Astrocyte (in vitro differentiated cells and primary cell): Measurements from ENCODE around the gene C1orf122. TPM values are rescaled to one million over a fixed set of nuclear protein-coding genes. Genes with fewer than 3 reads are reported as not detected.

Experiments used
- DNase-seq: peaks from one replicate; pipeline ENCODE4 v3.0.0-alpha.2; 2010; ENCODE audit warnings: low read depth
- FAIRE-seq: peaks from 2 replicates; lab custom pipeline; 2011; peaks lifted over from hg19 to GRCh38; lab: Jason Lieb, UNC
- H2AFZ ChIP-seq: 2 replicates; pipeline ENCODE4 v1.6.0; 2012; ENCODE audit warnings: low read depth, low read length, inconsistent platforms
- H3K27ac ChIP-seq: 2 replicates; pipeline ENCODE4 v1.5.1; 2011; ENCODE audit warnings: low read depth, low read length, inconsistent platforms
- H3K27me3 ChIP-seq: 2 replicates; pipeline ENCODE4 v1.6.0; 2011; ENCODE audit warnings: low read length, inconsistent platforms; ENCODE audit not compliant: insufficient read depth
- H3K36me3 ChIP-seq: 2 replicates; pipeline ENCODE4 v1.5.1; 2011; ENCODE audit warnings: low read length, inconsistent platforms; ENCODE audit not compliant: insufficient read depth
- H3K4me1 ChIP-seq: 2 replicates; pipeline ENCODE4 v1.5.1; 2011; ENCODE audit warnings: low read length, inconsistent platforms; ENCODE audit not compliant: insufficient read depth
- H3K4me2 ChIP-seq: 2 replicates; pipeline ENCODE4 v1.6.0; 2012; ENCODE audit warnings: low read length, inconsistent platforms
- H3K4me3 ChIP-seq: 2 replicates; pipeline ENCODE4 v1.5.1; 2011; ENCODE audit warnings: low read depth, mild to moderate bottlenecking, low read length, inconsistent platforms; ENCODE audit not compliant: insufficient read depth
- H3K79me2 ChIP-seq: 2 replicates; pipeline ENCODE4 v1.6.0; 2012; ENCODE audit warnings: mild to moderate bottlenecking, low read length, inconsistent platforms; ENCODE audit not compliant: insufficient read depth
- H3K9ac ChIP-seq: 2 replicates; pipeline ENCODE4 v1.6.0; 2012; ENCODE audit warnings: mild to moderate bottlenecking, low read length, inconsistent platforms
- H3K9me3 ChIP-seq: 2 replicates; pipeline ENCODE4 v1.5.1; 2012; ENCODE audit warnings: low read depth, mild to moderate bottlenecking, low read length, inconsistent platforms; ENCODE audit not compliant: insufficient read depth
- H4K20me1 ChIP-seq: 2 replicates; pipeline ENCODE4 v1.6.0; 2012; ENCODE audit warnings: low read length, inconsistent platforms; ENCODE audit not compliant: insufficient read depth
- H3K27ac Mint-ChIP-seq: one replicate; pipeline ENCODE4 v1.8.0; 2021; ENCODE audit warnings: mild to moderate bottlenecking, mixed read lengths; ENCODE audit not compliant: unreplicated experiment
- H3K27me3 Mint-ChIP-seq: one replicate; pipeline ENCODE4 v1.8.0; 2021; ENCODE audit warnings: low read depth, mixed read lengths; ENCODE audit not compliant: unreplicated experiment
- H3K36me3 Mint-ChIP-seq: one replicate; pipeline ENCODE4 v1.8.0; 2021; ENCODE audit warnings: low read depth, mixed read lengths; ENCODE audit not compliant: unreplicated experiment
- H3K4me1 Mint-ChIP-seq: one replicate; pipeline ENCODE4 v1.8.0; 2021; ENCODE audit warnings: low read depth, mixed read lengths; ENCODE audit not compliant: unreplicated experiment
- H3K4me3 Mint-ChIP-seq: one replicate; pipeline ENCODE4 v1.8.0; 2021; ENCODE audit warnings: mild to moderate bottlenecking, moderate library complexity, mixed read lengths; ENCODE audit not compliant: unreplicated experiment
- H3K9me3 Mint-ChIP-seq: one replicate; pipeline ENCODE4 v1.8.0; 2021; ENCODE audit warnings: mild to moderate bottlenecking, mixed read lengths; ENCODE audit not compliant: unreplicated experiment
- CTCF ChIP-seq: IDR thresholded peaks from 2 replicates; pipeline ENCODE4 v1.5.1; 2011; ENCODE audit warnings: low read depth, mild to moderate bottlenecking, inconsistent platforms, low read length, moderate library complexity; ENCODE audit not compliant: insufficient read depth
- total RNA-seq: library from RNA; stranded (reverse); gene quantifications from 2 replicates; pipeline ENCODE4 v1.2.1, GENCODE V29; 2021

C1orf122 gene
- total RNA-seq, 1 donor from 2014 or later, result 69.6 TPM

- H3K4me1 Mint-ChIP-seq, result peaks cover 4% of the 10 kb centered on the region
- H3K27me3 ChIP-seq, result no peaks in the 10 kb centered on the region
- no peak overlapping the region for H3K4me2 ChIP-seq
- H3K27me3 Mint-ChIP-seq, result no peaks in the 10 kb centered on the region
- no peak overlapping the region for H3K9ac ChIP-seq
- no peak overlapping the region for H3K4me3 Mint-ChIP-seq
- peaks cover 2% of the 10 kb centered on the region for H3K9me3 Mint-ChIP-seq
- TF ChIP-seq CTCF, result no peak
- H3K4me3 ChIP-seq, result no peak overlapping the region
- H2AFZ ChIP-seq, result no peak overlapping the region
- H3K27ac Mint-ChIP-seq, result no peak overlapping the region
- DNase-seq (no peak), FAIRE-seq (no peak)
- peaks cover 90% of the 10 kb centered on the region for H3K79me2 ChIP-seq
- H3K27ac ChIP-seq, result no peak overlapping the region
- no peaks in the 10 kb centered on the region for H3K9me3 ChIP-seq
- no peaks in the 10 kb centered on the region for H3K4me1 ChIP-seq
- peaks cover 63% of the 10 kb centered on the region for H4K20me1 ChIP-seq
- peaks cover 15% of the 10 kb centered on the region for H3K36me3 Mint-ChIP-seq
- peaks cover 16% of the 10 kb centered on the region for H3K36me3 ChIP-seq
Observed at GRCh38 chr1:37854406-37854805, 46.8 kb downstream of the C1orf122 start.

Other genes with a start within 250 kb of the C1orf122 start
- gene GNL2, start 211.9 kb upstream of the C1orf122 start, total RNA-seq, result 55.4 and 58.0 TPM in 2 replicates
- not detected in 2 replicates for gene RSPO1, start 172.9 kb upstream of the C1orf122 start, total RNA-seq
- gene CDCA8, start 115.3 kb upstream of the C1orf122 start, total RNA-seq, result 4.2 and 5.5 TPM in 2 replicates
- gene EPHA10, start 42.7 kb upstream of the C1orf122 start, total RNA-seq, result 0.31 TPM in 1 of 2 replicates, not detected in the other
- gene MANEAL, start 13.9 kb upstream of the C1orf122 start, total RNA-seq, result 0.67 and 1.4 TPM in 2 replicates
- 25.9 and 28.1 TPM in 2 replicates for gene YRDC, start 418 bp downstream of the C1orf122 start, total RNA-seq
- 16.6 and 16.7 TPM in 2 replicates for gene MTF1, start 51.8 kb downstream of the C1orf122 start, total RNA-seq
- gene INPP5B, start 139.3 kb downstream of the C1orf122 start, total RNA-seq, result 19.4 and 21.4 TPM in 2 replicates
- gene SF3A3, start 182.2 kb downstream of the C1orf122 start, total RNA-seq, result 66.5 and 76.8 TPM in 2 replicates
- gene FHL3, start 197.7 kb downstream of the C1orf122 start, total RNA-seq, result 107 and 116 TPM in 2 replicates
- gene UTP11, start 204.9 kb downstream of the C1orf122 start, total RNA-seq, result 38.2 and 42.6 TPM in 2 replicates
- 2.3 and 3.3 TPM in 2 replicates for gene POU3F1, start 239.0 kb downstream of the C1orf122 start, total RNA-seq